HG02970 (cell line): ENCODE measurements around the gene USP36.
"Not testable (repeated sequence)": the region's sequence is repeated elsewhere in the genome, so short reads cannot be mapped to it uniquely, and the experiment has no call there.

Source experiments
- ATAC-seq: cut with Tn5 transposase; IDR thresholded peaks from one replicate; pipeline ENCODE4 v1.9.1; 2021; ENCODE audit warnings: mild to moderate bottlenecking, moderate library complexity, moderate number of reproducible peaks; ENCODE audit not compliant: unreplicated experiment, low FRiP score

The USP36 gene

GRCh38 chr17:78873519-78874340 is 33.1 kb upstream of the USP36 start:
- ATAC-seq: no peak

- ATAC-seq: no peak
Observed at GRCh38 chr17:78872486-78872885, 31.9 kb upstream of the USP36 start.

GRCh38 chr17:78870621-78871020 is 30.0 kb upstream of the USP36 start:
- no peak for ATAC-seq

- ATAC-seq: no peak
Observed at GRCh38 chr17:78868391-78868790, 27.8 kb upstream of the USP36 start.

- not testable (repeated sequence) for ATAC-seq
Observed at GRCh38 chr17:78867046-78867445, 26.4 kb upstream of the USP36 start.

GRCh38 chr17:78865682-78866390 is 25.2 kb upstream of the USP36 start:
- no peak for ATAC-seq

- no peak for ATAC-seq
Observed at GRCh38 chr17:78864117-78864516, 23.5 kb upstream of the USP36 start.

- ATAC-seq: no peak
Observed at GRCh38 chr17:78862073-78863023, 21.7 kb upstream of the USP36 start.

GRCh38 chr17:78861229-78861628 is 20.6 kb upstream of the USP36 start:
- no peak for ATAC-seq

GRCh38 chr17:78859051-78859450 is 18.4 kb upstream of the USP36 start:
- ATAC-seq: no peak

GRCh38 chr17:78857266-78857665 is 16.7 kb upstream of the USP36 start:
- no peak for ATAC-seq

GRCh38 chr17:78855561-78856165 is 15.0 kb upstream of the USP36 start:
- no peak for ATAC-seq

- no peak for ATAC-seq
Observed at GRCh38 chr17:78854508-78854907, 13.9 kb upstream of the USP36 start.

- no peak for ATAC-seq
Observed at GRCh38 chr17:78853926-78854394, 13.3 kb upstream of the USP36 start.

- no peak for ATAC-seq
Observed at GRCh38 chr17:78852709-78853121, 12.1 kb upstream of the USP36 start.

- no peak for ATAC-seq
Observed at GRCh38 chr17:78849026-78849425, 8.4 kb upstream of the USP36 start.

GRCh38 chr17:78847052-78847451 is 6.4 kb upstream of the USP36 start:
- ATAC-seq: no peak

GRCh38 chr17:78844301-78845005 is 3.8 kb upstream of the USP36 start:
- ATAC-seq: no peak

- ATAC-seq: no peak
Observed at GRCh38 chr17:78842881-78843565, 2.4 kb upstream of the USP36 start.
